ENCODE results near the gene LRRC31. TPM values are rescaled to one million over a fixed set of nuclear protein-coding genes. Genes with fewer than 3 reads are reported as not detected.

Gene LRRC31
- total and polyA plus RNA-seq, 2 of the 8 experiments (the other 6 are each of a cell fraction or from before 2014, with no cell fraction given) = not detected

- TF ChIP-seq, protein P1, sequence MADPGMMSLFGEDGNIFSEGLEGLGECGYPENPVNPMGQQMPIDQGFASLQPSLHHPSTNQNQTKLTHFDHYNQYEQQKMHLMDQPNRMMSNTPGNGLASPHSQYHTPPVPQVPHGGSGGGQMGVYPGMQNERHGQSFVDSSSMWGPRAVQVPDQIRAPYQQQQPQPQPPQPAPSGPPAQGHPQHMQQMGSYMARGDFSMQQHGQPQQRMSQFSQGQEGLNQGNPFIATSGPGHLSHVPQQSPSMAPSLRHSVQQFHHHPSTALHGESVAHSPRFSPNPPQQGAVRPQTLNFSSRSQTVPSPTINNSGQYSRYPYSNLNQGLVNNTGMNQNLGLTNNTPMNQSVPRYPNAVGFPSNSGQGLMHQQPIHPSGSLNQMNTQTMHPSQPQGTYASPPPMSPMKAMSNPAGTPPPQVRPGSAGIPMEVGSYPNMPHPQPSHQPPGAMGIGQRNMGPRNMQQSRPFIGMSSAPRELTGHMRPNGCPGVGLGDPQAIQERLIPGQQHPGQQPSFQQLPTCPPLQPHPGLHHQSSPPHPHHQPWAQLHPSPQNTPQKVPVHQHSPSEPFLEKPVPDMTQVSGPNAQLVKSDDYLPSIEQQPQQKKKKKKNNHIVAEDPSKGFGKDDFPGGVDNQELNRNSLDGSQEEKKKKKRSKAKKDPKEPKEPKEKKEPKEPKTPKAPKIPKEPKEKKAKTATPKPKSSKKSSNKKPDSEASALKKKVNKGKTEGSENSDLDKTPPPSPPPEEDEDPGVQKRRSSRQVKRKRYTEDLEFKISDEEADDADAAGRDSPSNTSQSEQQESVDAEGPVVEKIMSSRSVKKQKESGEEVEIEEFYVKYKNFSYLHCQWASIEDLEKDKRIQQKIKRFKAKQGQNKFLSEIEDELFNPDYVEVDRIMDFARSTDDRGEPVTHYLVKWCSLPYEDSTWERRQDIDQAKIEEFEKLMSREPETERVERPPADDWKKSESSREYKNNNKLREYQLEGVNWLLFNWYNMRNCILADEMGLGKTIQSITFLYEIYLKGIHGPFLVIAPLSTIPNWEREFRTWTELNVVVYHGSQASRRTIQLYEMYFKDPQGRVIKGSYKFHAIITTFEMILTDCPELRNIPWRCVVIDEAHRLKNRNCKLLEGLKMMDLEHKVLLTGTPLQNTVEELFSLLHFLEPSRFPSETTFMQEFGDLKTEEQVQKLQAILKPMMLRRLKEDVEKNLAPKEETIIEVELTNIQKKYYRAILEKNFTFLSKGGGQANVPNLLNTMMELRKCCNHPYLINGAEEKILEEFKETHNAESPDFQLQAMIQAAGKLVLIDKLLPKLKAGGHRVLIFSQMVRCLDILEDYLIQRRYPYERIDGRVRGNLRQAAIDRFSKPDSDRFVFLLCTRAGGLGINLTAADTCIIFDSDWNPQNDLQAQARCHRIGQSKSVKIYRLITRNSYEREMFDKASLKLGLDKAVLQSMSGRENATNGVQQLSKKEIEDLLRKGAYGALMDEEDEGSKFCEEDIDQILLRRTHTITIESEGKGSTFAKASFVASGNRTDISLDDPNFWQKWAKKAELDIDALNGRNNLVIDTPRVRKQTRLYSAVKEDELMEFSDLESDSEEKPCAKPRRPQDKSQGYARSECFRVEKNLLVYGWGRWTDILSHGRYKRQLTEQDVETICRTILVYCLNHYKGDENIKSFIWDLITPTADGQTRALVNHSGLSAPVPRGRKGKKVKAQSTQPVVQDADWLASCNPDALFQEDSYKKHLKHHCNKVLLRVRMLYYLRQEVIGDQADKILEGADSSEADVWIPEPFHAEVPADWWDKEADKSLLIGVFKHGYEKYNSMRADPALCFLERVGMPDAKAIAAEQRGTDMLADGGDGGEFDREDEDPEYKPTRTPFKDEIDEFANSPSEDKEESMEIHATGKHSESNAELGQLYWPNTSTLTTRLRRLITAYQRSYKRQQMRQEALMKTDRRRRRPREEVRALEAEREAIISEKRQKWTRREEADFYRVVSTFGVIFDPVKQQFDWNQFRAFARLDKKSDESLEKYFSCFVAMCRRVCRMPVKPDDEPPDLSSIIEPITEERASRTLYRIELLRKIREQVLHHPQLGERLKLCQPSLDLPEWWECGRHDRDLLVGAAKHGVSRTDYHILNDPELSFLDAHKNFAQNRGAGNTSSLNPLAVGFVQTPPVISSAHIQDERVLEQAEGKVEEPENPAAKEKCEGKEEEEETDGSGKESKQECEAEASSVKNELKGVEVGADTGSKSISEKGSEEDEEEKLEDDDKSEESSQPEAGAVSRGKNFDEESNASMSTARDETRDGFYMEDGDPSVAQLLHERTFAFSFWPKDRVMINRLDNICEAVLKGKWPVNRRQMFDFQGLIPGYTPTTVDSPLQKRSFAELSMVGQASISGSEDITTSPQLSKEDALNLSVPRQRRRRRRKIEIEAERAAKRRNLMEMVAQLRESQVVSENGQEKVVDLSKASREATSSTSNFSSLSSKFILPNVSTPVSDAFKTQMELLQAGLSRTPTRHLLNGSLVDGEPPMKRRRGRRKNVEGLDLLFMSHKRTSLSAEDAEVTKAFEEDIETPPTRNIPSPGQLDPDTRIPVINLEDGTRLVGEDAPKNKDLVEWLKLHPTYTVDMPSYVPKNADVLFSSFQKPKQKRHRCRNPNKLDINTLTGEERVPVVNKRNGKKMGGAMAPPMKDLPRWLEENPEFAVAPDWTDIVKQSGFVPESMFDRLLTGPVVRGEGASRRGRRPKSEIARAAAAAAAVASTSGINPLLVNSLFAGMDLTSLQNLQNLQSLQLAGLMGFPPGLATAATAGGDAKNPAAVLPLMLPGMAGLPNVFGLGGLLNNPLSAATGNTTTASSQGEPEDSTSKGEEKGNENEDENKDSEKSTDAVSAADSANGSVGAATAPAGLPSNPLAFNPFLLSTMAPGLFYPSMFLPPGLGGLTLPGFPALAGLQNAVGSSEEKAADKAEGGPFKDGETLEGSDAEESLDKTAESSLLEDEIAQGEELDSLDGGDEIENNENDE (IDR thresholded peaks at IDR 0.05; ENCODE audit: insufficient replicate concordance, low read length) = no peak
- no peak for TF ChIP-seq CREB1 (IDR thresholded peaks at IDR 0.05)
Observed at GRCh38 chr3:169855514-169855913, 14.2 kb downstream of the LRRC31 start (continued).
